GM18951 (cell line): ENCODE measurements around the gene DACT1.

Experiments used
- POLR2A ChIP-seq: IDR thresholded peaks from 4 replicates; pipeline ENCODE4 v1.6.1; 2011; ENCODE audit warnings: mild to moderate bottlenecking; ENCODE audit not compliant: insufficient read length, insufficient read depth; ENCODE audit errors: extremely low read depth
- in situ Hi-C: fragments of 300-500 bp; cut with MboI; formaldehyde crosslinking; loops from one replicate; pipeline ENCODE4 v1.12.0; 2022; ENCODE audit warnings: low sequenced_read_pairs, mixed read lengths, inconsistent platforms; ENCODE audit not compliant: unreplicated experiment

DACT1 gene

DNA sequence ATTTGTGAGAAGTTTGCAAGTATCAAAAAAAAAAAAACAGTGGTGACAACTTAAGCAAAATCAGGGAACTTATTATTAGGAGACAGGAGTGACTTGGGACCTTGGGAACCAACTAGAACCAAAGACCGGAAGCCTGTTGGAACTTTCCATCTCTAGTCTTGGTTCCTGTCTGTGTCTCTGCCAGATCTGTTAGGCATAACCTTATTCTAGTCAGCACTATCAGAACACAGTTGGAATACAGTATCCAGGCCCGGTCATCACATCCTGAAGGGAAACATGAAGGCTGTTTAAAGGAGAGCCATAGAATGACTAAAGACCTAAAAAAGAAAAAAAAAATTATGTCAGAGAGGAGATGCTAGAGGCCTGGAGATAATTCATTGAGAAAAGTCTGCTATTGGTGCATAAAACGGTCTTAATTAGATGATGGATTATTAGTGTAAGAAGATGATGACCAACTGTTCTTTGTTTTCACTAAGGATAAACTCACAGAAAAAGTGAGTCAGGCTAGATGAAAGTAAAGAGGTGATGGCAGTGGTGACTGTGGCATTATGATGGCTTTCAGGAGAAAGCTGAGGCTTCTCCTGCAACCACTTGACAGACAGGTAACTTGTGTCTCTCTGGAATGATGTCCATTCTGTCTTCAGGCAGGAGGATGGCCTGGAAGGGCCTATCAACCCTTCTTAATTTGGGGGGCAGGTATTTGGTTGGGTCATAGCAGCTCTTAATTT is 28.2 kb downstream of the DACT1 start:
- TF ChIP-seq POLR2A: no peak
- in situ Hi-C loops: no loop called here

DNA sequence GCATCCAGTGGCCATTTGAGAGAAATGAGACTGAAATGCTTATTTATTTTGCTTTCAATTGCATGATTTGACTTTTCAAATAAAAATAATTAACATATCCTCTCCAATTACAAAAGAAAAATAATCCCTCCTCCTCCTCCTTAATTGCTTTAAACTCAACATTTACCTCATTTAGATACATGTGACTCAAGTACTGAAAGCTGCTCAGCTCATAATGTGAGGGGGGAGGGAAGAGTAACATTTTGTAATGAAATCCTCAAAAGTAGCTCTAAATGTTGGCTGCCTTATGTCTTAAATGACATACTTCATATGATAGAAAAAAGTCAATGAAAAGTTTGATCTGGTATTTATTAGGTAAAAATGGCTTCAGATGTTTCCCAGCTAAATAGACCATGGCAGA is 29.0 kb downstream of the DACT1 start:
- in situ Hi-C loops: no loop called here
- TF ChIP-seq POLR2A: no peak

DNA sequence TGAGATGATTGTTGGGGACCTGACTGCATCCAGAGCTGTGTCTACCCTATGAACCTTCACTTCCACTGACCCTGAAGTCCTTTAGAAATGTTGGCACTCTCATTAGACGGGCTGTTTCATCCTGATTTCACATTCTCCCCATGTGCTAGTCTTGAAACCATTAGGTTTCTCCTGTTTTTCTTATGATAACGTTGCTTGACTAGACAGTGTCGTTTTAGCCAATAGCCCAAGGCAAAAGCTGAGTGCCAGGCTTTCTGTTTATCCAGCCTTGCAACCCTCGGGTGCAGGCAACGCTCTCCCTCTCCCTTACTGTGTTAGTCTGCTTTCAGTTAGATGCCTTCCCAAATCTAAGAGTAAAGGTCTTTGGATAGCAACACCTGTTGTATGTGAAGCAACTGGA is 30.1 kb downstream of the DACT1 start:
- in situ Hi-C loops: no loop called here
- no peak for TF ChIP-seq POLR2A

DNA sequence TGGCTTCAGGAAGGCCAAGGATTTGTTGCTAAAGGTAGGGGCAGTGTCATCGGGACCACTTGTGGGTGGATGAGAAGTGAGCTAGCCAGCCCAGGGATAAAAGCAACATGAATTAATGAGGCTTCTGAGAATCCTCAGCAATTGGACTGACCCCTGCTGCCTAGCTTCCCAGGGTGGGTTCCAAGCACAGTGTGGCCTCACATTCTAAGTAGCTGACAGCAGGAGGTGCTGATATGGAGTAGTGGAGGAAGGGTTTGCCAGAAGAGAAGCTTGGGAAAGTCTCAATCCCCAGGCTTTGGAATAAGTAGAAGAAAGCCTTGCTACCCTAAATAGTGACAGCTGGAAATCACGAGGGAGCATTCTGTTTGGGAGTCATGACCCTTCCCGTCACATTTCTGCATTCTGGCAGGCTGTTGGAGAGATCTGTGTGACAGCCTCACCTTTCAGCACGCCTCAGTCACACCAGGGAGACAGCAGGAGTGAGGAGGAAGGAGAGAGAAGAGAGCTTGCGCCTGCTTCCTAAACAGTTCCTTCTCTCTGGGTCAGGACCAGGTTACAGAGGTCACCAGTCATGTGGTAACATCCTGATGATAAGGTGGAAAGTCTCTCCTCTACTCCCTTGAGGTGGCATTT is 31.2 kb downstream of the DACT1 start:
- TF ChIP-seq POLR2A: no peak
- in situ Hi-C loops: no loop called here

DNA sequence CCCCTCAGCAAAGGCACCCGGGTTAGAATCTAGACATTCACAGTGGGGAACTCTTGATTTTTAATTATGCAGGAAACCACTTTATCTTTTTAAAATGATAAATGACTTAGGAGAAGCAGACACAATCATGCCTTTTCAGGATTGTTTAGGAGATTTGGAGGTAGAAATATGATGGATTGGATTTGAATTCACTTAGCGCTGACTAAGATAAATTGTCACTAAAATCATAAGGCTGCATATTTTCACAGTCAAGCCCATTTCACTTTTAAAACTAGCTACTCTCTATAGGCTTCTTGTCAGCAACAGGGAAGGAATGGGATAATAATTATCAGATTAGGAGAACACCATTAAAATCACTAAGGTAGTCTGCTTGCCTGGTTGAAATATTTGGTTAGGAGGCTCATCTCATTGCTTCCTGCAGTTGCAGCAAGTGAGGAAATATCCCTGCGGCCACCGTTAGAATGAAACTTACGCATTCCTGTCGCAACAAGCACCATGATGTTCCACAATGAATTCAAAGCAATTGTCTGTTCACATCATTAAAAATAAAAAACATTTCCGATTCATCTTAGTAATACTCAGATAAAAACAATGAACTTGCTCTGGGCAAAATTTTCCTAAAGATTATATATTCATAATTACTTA is 31.9 kb downstream of the DACT1 start:
- no peak for TF ChIP-seq POLR2A

DNA sequence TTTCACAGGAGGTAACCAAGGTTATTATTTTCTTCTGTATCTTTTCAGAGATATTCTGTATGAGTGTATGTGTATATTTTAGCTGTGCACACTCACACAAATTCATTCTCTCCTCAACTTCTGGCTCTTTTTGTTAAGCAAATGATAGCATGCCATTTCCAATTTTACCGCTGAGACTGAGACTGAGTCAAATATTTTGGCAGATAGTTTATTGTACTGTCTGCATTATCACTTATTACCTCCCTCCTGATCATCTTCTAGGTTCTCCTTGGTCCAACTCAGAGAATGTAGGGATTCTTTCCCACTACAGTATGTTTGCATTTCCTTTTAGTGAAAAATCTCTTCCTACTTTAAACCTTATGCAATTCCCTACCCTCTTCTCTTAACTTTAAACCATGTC is 33.3 kb downstream of the DACT1 start:
- TF ChIP-seq POLR2A: no peak
- in situ Hi-C loops: no loop called here

More for the DNA sequence above, 31.9 kb downstream of the DACT1 start:
- in situ Hi-C loops: no loop called here

DNA sequence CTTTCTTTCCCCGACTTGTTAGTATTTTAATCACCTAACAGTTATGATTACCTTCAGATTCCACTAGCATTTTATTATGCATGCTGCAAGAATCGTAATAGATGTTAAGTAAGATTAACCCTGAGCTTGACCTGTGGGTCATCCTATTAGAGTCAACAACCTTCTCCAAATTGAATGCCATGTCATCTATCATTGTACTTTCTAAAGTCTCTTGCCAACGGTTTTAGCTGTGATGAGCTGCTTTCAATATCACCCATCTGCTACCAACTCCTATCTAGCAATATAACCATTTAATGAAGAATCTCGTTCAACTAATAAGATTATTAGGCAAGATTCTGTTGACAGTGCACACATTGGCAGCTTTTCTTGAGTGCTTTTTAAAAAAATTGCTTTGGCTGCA is 33.7 kb downstream of the DACT1 start:
- in situ Hi-C loops: no loop called here
- TF ChIP-seq POLR2A: no peak

DNA sequence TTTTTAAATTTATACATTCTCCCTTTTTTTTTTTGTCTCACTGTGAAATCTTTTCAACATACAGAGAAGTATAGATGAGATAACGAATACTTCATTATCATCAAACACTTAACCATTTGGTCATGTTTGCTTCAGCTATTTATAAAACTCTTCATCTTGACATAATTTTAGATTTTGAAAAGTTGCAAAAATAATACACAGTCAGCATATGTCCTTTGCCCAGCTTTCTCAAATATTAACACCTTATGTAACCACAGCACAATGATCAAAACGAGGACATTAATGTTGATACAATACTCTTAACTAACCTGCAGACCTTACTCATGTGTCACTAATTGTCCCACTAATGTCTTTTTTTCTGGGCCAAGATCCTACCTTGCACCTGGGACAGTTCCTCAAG is 36.0 kb downstream of the DACT1 start:
- in situ Hi-C loops: no loop called here
- TF ChIP-seq POLR2A: no peak

DNA sequence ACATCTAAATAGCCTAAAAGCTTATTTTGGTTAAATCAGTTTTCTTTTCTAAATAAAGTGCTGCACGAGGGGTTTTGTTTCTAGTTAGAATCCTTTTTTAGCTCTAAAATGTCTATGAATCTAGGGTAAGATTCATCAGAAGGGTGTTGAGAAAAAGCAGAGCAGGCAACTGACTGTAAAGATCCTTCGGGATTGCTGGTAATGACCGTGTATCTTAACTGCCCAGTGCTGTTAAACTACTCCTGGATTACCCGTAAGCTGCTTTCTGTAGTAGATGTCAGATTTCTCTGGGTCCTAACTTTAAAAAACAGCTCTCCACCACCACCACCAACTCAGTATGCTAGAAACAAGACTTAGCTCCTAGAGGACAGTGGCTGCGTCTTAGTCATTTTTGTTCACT is 39.2 kb downstream of the DACT1 start:
- no peak for TF ChIP-seq POLR2A
- in situ Hi-C loops: no loop called here

DNA sequence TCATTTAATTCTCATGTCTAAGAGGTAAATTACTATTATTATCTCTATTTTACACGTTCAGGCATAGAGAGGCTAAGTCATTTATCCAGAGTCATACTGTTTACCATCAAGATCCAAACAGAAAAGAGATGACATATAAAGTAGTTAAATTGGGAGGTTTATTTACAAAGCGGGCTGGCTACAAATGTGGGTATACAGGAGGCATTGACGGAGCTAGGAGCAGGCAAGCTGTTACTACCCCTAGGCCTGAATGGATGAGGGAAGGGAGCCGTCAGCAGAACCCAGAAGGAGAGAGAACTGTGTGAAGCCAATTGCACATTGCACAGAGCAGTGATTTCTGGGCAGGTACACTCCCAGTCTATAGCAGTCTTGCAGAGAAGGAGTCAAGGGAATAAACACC is 39.8 kb downstream of the DACT1 start:
- no peak for TF ChIP-seq POLR2A
- in situ Hi-C loops: no loop called here

DNA sequence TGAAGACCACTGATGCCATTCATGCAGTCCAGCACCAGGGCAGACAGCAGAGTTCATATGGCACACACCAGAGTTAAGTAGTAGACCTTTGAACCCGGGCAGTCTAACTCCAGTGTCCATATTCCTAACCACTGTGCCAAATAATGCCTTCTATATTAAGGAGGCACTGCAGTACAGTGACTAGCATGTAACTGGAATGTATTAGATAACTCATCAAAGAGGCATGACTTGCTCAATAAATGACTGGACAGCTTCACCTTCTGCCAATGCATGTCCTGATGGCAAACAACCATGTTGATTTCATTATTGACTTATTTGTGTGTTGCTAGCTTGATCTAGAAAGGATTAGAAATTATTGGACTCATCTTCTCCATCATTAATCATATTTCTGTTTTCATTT is 40.2 kb downstream of the DACT1 start:
- in situ Hi-C loops: no loop called here
- TF ChIP-seq POLR2A: no peak

DNA sequence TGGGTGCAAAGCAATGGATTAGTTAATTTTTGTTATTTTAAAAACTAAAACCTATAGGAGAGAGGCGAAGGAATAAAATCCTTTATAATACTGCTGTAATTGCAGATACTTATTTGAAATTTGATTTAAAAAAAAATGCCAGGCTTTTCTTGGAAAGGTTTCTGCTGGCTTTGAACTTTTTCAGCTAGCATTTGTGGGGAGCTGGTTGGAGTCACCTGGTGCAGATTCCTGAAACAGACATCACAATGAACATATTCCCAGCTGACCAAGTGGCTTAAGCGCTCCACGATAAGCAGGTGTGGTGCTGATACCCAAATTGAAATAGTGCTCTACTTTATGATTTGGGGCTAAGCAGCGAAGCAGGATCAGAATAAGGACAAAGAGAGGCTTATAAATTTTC is 42.9 kb downstream of the DACT1 start:
- in situ Hi-C loops: no loop called here
- TF ChIP-seq POLR2A: no peak

DNA sequence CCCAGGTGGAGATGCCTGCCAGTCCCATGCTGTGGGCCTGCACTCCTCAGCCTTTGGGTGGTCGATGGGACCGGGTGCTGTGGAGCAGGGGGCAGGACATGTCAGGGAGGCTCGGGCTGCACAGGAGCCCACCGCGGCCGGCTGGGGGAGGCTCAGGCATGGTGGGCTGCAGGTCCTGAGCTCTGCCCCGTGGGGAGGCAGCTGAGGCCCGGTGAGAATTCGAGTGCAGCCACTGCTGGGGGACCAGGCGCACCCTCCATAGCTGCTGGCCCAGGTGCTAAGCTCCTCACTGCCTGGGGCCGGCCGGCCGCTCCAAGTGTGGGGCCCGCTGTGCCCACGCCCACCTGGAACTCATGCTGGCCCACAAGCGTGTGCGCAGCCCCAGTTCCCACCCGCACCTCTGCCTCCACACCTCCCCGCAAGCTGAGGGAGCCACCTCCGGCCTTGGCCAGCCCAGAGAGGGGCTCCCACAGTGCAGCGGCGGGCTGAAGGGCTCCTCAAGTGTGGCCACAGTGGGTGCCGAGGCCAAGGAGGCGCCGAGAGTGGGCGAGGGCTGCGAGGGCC is 49.6 kb downstream of the DACT1 start:
- in situ Hi-C loops: no loop called here
- TF ChIP-seq POLR2A: no peak
